PC-3 (cell line): ENCODE measurements around the gene ZIM2. TPM values are rescaled to one million over a fixed set of nuclear protein-coding genes. Genes with fewer than 3 reads are reported as not detected.

Experiments
- ATAC-seq: fragments of 200-7000 bp; cut with Tn5 transposase; 2 replicates; pipeline ENCODE4 v1.9.1; 2020; ENCODE audit warnings: mild to moderate bottlenecking, moderate library complexity
- Bru-seq: library from RNA; stranded (reverse); fragments of 400-500 nt; gene quantifications from one replicate; lab custom pipeline; 2021; lab: Mats Ljungman, UMichigan
- BruChase-seq, 2 experiments: library from RNA; stranded (reverse); fragments of 400-500 nt; gene quantifications; one replicate each; lab custom pipeline; 2021; lab: Mats Ljungman, UMichigan
- BruUV-seq: library from RNA; stranded (reverse); fragments of 400-500 nt; replicated peaks from 2 replicates; lab custom pipeline; 2021; lab: Mats Ljungman, UMichigan
- CTCF ChIA-PET: fragments of 300-600 bp; sonication (Branson Sonifier 250); formaldehyde crosslinking; loops from one replicate; lab custom pipeline; 2022; ENCODE audit warnings: antibody characterized with exemption; lab: Charles Lee
- POLR2A ChIA-PET: fragments of 300-600 bp; sonication (Branson Sonifier 250); formaldehyde crosslinking; loops from one replicate; lab custom pipeline; 2022; ENCODE audit warnings: antibody characterized with exemption; ENCODE audit not compliant: unreplicated experiment; lab: Charles Lee
- DNase-seq: peaks from one replicate; pipeline ENCODE4 v3.0.0-alpha.2; 2015
- H2AFZ ChIP-seq: fragments of 300-600 bp; sonication (generic); 2 replicates; pipeline ENCODE4 v1.6.0; 2016; ENCODE audit warnings: antibody characterized with exemption, low read length
- H3F3A ChIP-seq: fragments of 300-600 bp; sonication (generic); one replicate; pipeline ENCODE4 v1.6.0; 2017; ENCODE audit warnings: antibody characterized with exemption, low read length, control low read depth, mild to moderate bottlenecking; ENCODE audit not compliant: unreplicated experiment
- H3K27ac ChIP-seq: fragments of 300-600 bp; sonication (generic); 2 replicates; pipeline ENCODE4 v1.5.1; 2016; ENCODE audit warnings: mild to moderate bottlenecking, low read length
- H3K27me3 ChIP-seq: fragments of 300-600 bp; sonication (generic); 2 replicates; pipeline ENCODE4 v1.6.1; 2016; ENCODE audit warnings: low read length, mixed read lengths
- H3K36me3 ChIP-seq: fragments of 300-600 bp; sonication (generic); 2 replicates; pipeline ENCODE4 v1.6.1; 2016; ENCODE audit warnings: low read depth, mixed run types, low read length, mixed read lengths
- H3K4me1 ChIP-seq: fragments of 300-600 bp; sonication (generic); 2 replicates; pipeline ENCODE4 v1.5.1; 2016; ENCODE audit warnings: low read length; ENCODE audit not compliant: insufficient read depth
- H3K4me2 ChIP-seq: fragments of 300-600 bp; sonication (generic); 2 replicates; pipeline ENCODE4 v1.6.0; 2016; ENCODE audit warnings: low read length
- H3K4me3 ChIP-seq: fragments of 300-600 bp; sonication (generic); 2 replicates; pipeline ENCODE4 v1.5.1; 2016; ENCODE audit warnings: mild to moderate bottlenecking, low read length, mixed read lengths
- H3K79me2 ChIP-seq: fragments of 300-600 bp; sonication (generic); 2 replicates; pipeline ENCODE4 v1.6.1; 2017; ENCODE audit warnings: low read length, mixed read lengths
- H3K9ac ChIP-seq: fragments of 300-600 bp; sonication (generic); 2 replicates; pipeline ENCODE4 v1.6.0; 2016; ENCODE audit warnings: mild to moderate bottlenecking, low read length
- H3K9me2 ChIP-seq: fragments of 300-600 bp; sonication (generic); replicated peaks from 2 replicates; pipeline ENCODE4 v1.6.1; 2016; ENCODE audit warnings: mixed run types, low read length, mixed read lengths
- H3K9me3 ChIP-seq: fragments of 300-600 bp; sonication (generic); 2 replicates; pipeline ENCODE4 v1.6.1; 2016; ENCODE audit warnings: low read length, mixed read lengths
- H4K20me1 ChIP-seq: fragments of 300-600 bp; sonication (generic); 2 replicates; pipeline ENCODE4 v1.6.1; 2016; ENCODE audit warnings: low read length, mixed read lengths
- CTCF ChIP-seq: fragments of 300-600 bp; sonication (generic); conservative IDR thresholded peaks from 2 replicates; pipeline ENCODE4 v1.5.1; 2017; ENCODE audit warnings: antibody characterized with exemption, low read depth, mild to moderate bottlenecking, low read length
- EZH2 ChIP-seq: fragments of 300-600 bp; sonication (generic); IDR thresholded peaks from one replicate; pipeline ENCODE4 v1.6.1; 2017; ENCODE audit warnings: antibody characterized with exemption, mild to moderate bottlenecking, low read length; ENCODE audit not compliant: unreplicated experiment
- EZH2phosphoT487 ChIP-seq: fragments of 300-600 bp; sonication (generic); IDR thresholded peaks from 2 replicates; pipeline ENCODE4 v1.6.1; 2018; ENCODE audit warnings: mild to moderate bottlenecking, antibody characterized with exemption, low read length, borderline replicate concordance
- intact Hi-C: fragments of 100-400 bp; cut with micrococcal nuclease; formaldehyde crosslinking; loops from 2 replicates; pipeline ENCODE4 v1.9.0; 2023
- long read RNA-seq: library from polyadenylated mRNA; unstranded; transcript quantifications from one replicate; pipeline ENCODE4 v2.0.0, GENCODE V29; 2021; ENCODE audit not compliant: unreplicated experiment
- total RNA-seq: library from RNA; depleted of rRNA; stranded (reverse); fragments of >200 nt; gene quantifications from 2 replicates; pipeline ENCODE4 v1.2.3, GENCODE V29; 2014; rRNA removed

Gene ZIM2
- total RNA-seq (not detected in 2 replicates), Bru-seq, nascent RNA (percentile 19 among the genes with signal in this experiment), BruChase-seq, experiment 1, labeled RNA remaining after a 6-hour chase (percentile 12 among the genes with signal in this experiment), BruChase-seq, experiment 2, labeled RNA remaining after a 2-hour chase (percentile 16 among the genes with signal in this experiment)
- long read RNA-seq = 0 reads

- peak within 1 kb of the TSS; percentile 37; the same call in 1 of the 2 replicates for H3K4me3 ChIP-seq
- ATAC-seq (no peak), DNase-seq (no peak)
- POLR2A ChIA-PET = no interaction called here
- H3K27me3 ChIP-seq = no peaks in the 10 kb centered on the region
- H3K9me3 ChIP-seq = peaks cover 32% of the 10 kb centered on the region
- no peaks in the 10 kb centered on the region for H3K9me2 ChIP-seq
- H3K79me2 ChIP-seq = no peaks in the 10 kb centered on the region
- no peaks in the 10 kb centered on the region for H3F3A ChIP-seq
- CTCF ChIA-PET = no interaction called here
- peak within 1 kb of the TSS; percentile 52; the same call in 1 of the 2 replicates for H2AFZ ChIP-seq
- H3K27ac ChIP-seq = no peak within 1 kb of the TSS
- intact Hi-C loops = no loop called here
- BruUV-seq = no TSS peak
- TF ChIP-seq EZH2 (no peak), EZH2phosphoT487 (no peak), CTCF (no peak)
- H3K9ac ChIP-seq = no peak within 1 kb of the TSS
- H3K4me2 ChIP-seq = peak within 1 kb of the TSS; percentile 20; the same call in 1 of the 2 replicates
- H3K36me3 ChIP-seq = no peaks in the 10 kb centered on the region
- no peaks in the 10 kb centered on the region for H4K20me1 ChIP-seq
- H3K4me1 ChIP-seq = no peaks in the 10 kb centered on the region
Observed at GRCh38 chr19:56840451-56841192, at the start of gene ZIM2, which contains the start of gene PEG3. Gene ZIM2, minus strand, starts transcription at chr19:56840726. Its CDS starts 16,449 bp downstream, at chr19:56824277. Gene PEG3, minus strand, starts transcription at chr19:56840726. Its CDS starts 16,071 bp downstream, at chr19:56824655.

GRCh38 chr19:56885173-56885985 lies 44.9 kb upstream of the ZIM2 start:
- H4K20me1 ChIP-seq = no peaks in the 10 kb centered on the region
- no peak overlapping the region for H3K27ac ChIP-seq
- H3F3A ChIP-seq = no peaks in the 10 kb centered on the region
- no peaks in the 10 kb centered on the region for H3K9me2 ChIP-seq
- CTCF ChIA-PET = no interaction called here
- no peaks in the 10 kb centered on the region for H3K79me2 ChIP-seq
- ATAC-seq (no peak), DNase-seq (no peak)
- peaks cover 36% of the 10 kb centered on the region for H3K9me3 ChIP-seq
- TF ChIP-seq EZH2 (no peak), CTCF (no peak), EZH2phosphoT487 (no peak)
- no peak overlapping the region for H3K4me3 ChIP-seq
- H3K4me2 ChIP-seq = no peak overlapping the region
- H3K4me1 ChIP-seq = no peaks in the 10 kb centered on the region
- H3K27me3 ChIP-seq = no peaks in the 10 kb centered on the region
- intact Hi-C loops = no loop called here
- H3K9ac ChIP-seq = no peak overlapping the region
- no peak overlapping the region for H2AFZ ChIP-seq
- no TSS peak for BruUV-seq
- POLR2A ChIA-PET = no interaction called here
- no peaks in the 10 kb centered on the region for H3K36me3 ChIP-seq
